Measurements from ENCODE around the gene NDUFS5. TPM values are rescaled to one million over a fixed set of nuclear protein-coding genes. Genes with fewer than 3 reads are reported as not detected.
A peak's percentile ranks its signal among the peaks of the same experiment; 100 is the strongest.

Gene NDUFS5
- total RNA-seq, 1 donor from 2014 or later: 738 TPM

- DNase-seq (ENCODE audit: low spot score): peak; percentile 83
Observed at GRCh38 chr1:38991638-38992411, 34.3 kb upstream of the NDUFS5 start.

DNA sequence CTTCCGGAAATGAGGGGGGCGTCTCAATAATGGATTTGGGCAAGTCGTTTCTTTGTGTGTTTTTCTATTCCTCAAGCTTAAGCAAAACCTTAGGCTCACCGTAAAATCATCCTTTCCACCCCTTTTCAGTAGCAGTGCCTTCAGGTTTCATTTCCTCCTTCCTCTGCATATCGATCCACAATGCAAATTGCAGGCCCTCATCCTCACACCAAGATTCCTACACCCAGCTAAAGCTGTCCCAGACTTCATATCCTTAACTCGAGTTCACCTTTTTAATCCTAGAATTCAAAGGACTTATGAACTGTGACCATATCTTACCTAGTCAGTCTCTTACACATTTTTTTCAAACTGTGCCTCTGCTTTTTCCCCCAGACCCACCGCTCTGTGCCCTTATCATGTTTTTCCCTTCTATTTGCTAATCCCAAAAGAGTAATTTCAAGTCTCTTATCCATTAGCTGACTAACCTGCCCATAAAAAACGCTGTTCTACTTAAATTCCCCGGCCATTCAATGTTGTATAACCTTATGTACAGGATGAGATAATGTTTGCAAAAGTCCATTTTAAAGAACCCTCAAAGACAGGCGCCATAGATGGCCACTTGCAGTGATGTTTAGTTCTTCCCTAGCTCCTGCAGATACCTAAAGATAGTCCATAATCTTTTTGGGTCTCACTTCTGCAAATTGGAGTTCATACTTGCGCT lies 33.6 kb upstream of the NDUFS5 start:
- peaks cover 26% of the 10 kb centered on the region for H3K4me1 ChIP-seq
- Mint-ChIP-seq H3K27me3 (ENCODE audit: insufficient read depth, low read depth) (no peaks in the 10 kb centered on the region), H3K36me3 (peaks cover 20% of the 10 kb centered on the region), H3K27ac (peak overlapping the region; percentile 43), H3K4me1 (peaks cover 36% of the 10 kb centered on the region), H3K4me3 (peak overlapping the region; percentile 91), H3K9me3 (no peaks in the 10 kb centered on the region)
- H3K27me3 ChIP-seq: no peaks in the 10 kb centered on the region
- H3K27ac ChIP-seq: no peak overlapping the region
- peak overlapping the region; percentile 92 for H3K4me3 ChIP-seq
- H3K9me3 ChIP-seq (ENCODE audit: low read depth): no peaks in the 10 kb centered on the region
- peak overlapping the region; percentile 89 for H3K9ac ChIP-seq
- no peak for TF ChIP-seq EZH2 (IDR thresholded peaks at IDR 0.05)
- TF ChIP-seq EZH2phosphoT487 (IDR thresholded peaks at IDR 0.05): no peak
- TF ChIP-seq CTCF (IDR thresholded peaks at IDR 0.05): no peak
- H3K4me2 ChIP-seq: peak overlapping the region; percentile 88
- no peak for DNase-seq (ENCODE audit: low spot score)
- H3K36me3 ChIP-seq: peaks cover 7% of the 10 kb centered on the region
- no peak overlapping the region for H2AFZ ChIP-seq (replicated peaks)
- peaks cover 65% of the 10 kb centered on the region for H3K79me2 ChIP-seq (ENCODE audit: low read depth)
- peaks cover 62% of the 10 kb centered on the region for H4K20me1 ChIP-seq (ENCODE audit: low read depth)
- H3F3A ChIP-seq (ENCODE audit: low read depth): peaks cover 28% of the 10 kb centered on the region

More at GRCh38 chr1:38991638-38992411, 34.3 kb upstream of the NDUFS5 start:
- H2AFZ ChIP-seq (replicated peaks): no peak overlapping the region
- TF ChIP-seq EZH2 (IDR thresholded peaks at IDR 0.05) (no peak), EZH2phosphoT487 (IDR thresholded peaks at IDR 0.05) (no peak), CTCF (IDR thresholded peaks at IDR 0.05) (no peak)
- peaks cover 57% of the 10 kb centered on the region for H3K79me2 ChIP-seq (ENCODE audit: low read depth)
- H3K4me3 ChIP-seq: peak overlapping the region; percentile 92
- H3K9me3 ChIP-seq (ENCODE audit: low read depth): no peaks in the 10 kb centered on the region
- Mint-ChIP-seq H3K27me3 (ENCODE audit: insufficient read depth, low read depth) (no peaks in the 10 kb centered on the region), H3K4me1 (peaks cover 32% of the 10 kb centered on the region), H3K36me3 (peaks cover 16% of the 10 kb centered on the region), H3K9me3 (no peaks in the 10 kb centered on the region), H3K27ac (peak overlapping the region; percentile 43), H3K4me3 (peak overlapping the region; percentile 91)
- H4K20me1 ChIP-seq (ENCODE audit: low read depth): peaks cover 54% of the 10 kb centered on the region
- H3K27me3 ChIP-seq: no peaks in the 10 kb centered on the region
- H3K4me1 ChIP-seq: peaks cover 19% of the 10 kb centered on the region
- peak overlapping the region; percentile 89 for H3K9ac ChIP-seq
- peak overlapping the region; percentile 88 for H3K4me2 ChIP-seq
- peaks cover 7% of the 10 kb centered on the region for H3K36me3 ChIP-seq
- H3K27ac ChIP-seq: peak overlapping the region; percentile 89
- H3F3A ChIP-seq (ENCODE audit: low read depth): peaks cover 28% of the 10 kb centered on the region

GRCh38 chr1:38994196-38994595 lies 32.0 kb upstream of the NDUFS5 start:
- H3K4me1 ChIP-seq: peaks cover 28% of the 10 kb centered on the region
- H3K36me3 ChIP-seq: peaks cover 9% of the 10 kb centered on the region
- peaks cover 81% of the 10 kb centered on the region for H3K79me2 ChIP-seq (ENCODE audit: low read depth)
- Mint-ChIP-seq H3K4me3 (no peak overlapping the region), H3K27ac (no peak overlapping the region), H3K9me3 (no peaks in the 10 kb centered on the region), H3K36me3 (peaks cover 31% of the 10 kb centered on the region), H3K4me1 (peaks cover 35% of the 10 kb centered on the region), H3K27me3 (ENCODE audit: insufficient read depth, low read depth) (no peaks in the 10 kb centered on the region)
- H3K4me2 ChIP-seq: no peak overlapping the region
- H4K20me1 ChIP-seq (ENCODE audit: low read depth): peaks cover 78% of the 10 kb centered on the region
- H3K9ac ChIP-seq: no peak overlapping the region
- no peaks in the 10 kb centered on the region for H3K9me3 ChIP-seq (ENCODE audit: low read depth)
- no peak overlapping the region for H3K4me3 ChIP-seq
- no peak for DNase-seq (ENCODE audit: low spot score)
- H3K27me3 ChIP-seq: no peaks in the 10 kb centered on the region
- no peak for TF ChIP-seq EZH2phosphoT487 (IDR thresholded peaks at IDR 0.05)
- no peak for TF ChIP-seq CTCF (IDR thresholded peaks at IDR 0.05)
- no peak for TF ChIP-seq EZH2 (IDR thresholded peaks at IDR 0.05)
- no peak overlapping the region for H3K27ac ChIP-seq
- peaks cover 36% of the 10 kb centered on the region for H3F3A ChIP-seq (ENCODE audit: low read depth)
- no peak overlapping the region for H2AFZ ChIP-seq (replicated peaks)
